K562 (cell line): ENCODE data around the gene ZBTB39. TPM values are rescaled to one million over a fixed set of nuclear protein-coding genes. Genes with fewer than 3 reads are reported as not detected.

Source experiments
- ATF1 ChIP-seq, 2 experiments: fragments of 450-650 bp in 1 of 2; IDR thresholded peaks; 2 replicates each; pipeline ENCODE4 v1.6.1; 2016; ENCODE audit warnings: missing compliant biosample characterization in 1 of 2, missing genetic modification characterization in 1 of 2
- DPF2 ChIP-seq: fragments of 450-650 bp; IDR thresholded peaks from 2 replicates; pipeline ENCODE4 v1.6.1; 2016
- EWSR1 ChIP-seq: fragments of 450-650 bp; IDR thresholded peaks from 2 replicates; pipeline ENCODE4 v1.6.1; 2018; ENCODE audit warnings: borderline replicate concordance, mild to moderate bottlenecking, low read depth, moderate library complexity; ENCODE audit not compliant: partially characterized antibody
- KLF10 ChIP-seq: fragments of 250-450 bp; sonication (Bioruptor Pico); IDR thresholded peaks from 2 replicates; pipeline ENCODE4 v1.6.1; 2021; ENCODE audit warnings: matching md5 sums
- MAFK ChIP-seq: IDR thresholded peaks from 2 replicates; pipeline ENCODE4 v1.6.1; 2011; ENCODE audit warnings: low read length, improper control_type of control experiment
- RCOR1 ChIP-seq, 2 experiments: IDR thresholded peaks; 2 replicates each; pipeline ENCODE4 v1.6.1; 2012; ENCODE audit warnings: low read depth in 2 of 2, low read length in 2 of 2, borderline replicate concordance in 1 of 2, improper control_type of control experiment in 1 of 2
- SPI1 ChIP-seq: IDR thresholded peaks from 2 replicates; pipeline ENCODE4 v1.6.1; 2011; ENCODE audit warnings: low read depth, low read length, control low read depth, borderline replicate concordance
- WHSC1 ChIP-seq: IDR thresholded peaks from one replicate; pipeline ENCODE4 v1.6.1; 2012; ENCODE audit warnings: low read length, control low read depth, inconsistent platforms
- ZNF212 ChIP-seq: fragments of 450-650 bp; formaldehyde crosslinking; IDR thresholded peaks from 2 replicates; pipeline ENCODE4 v1.4.0; 2020; ENCODE audit warnings: mild to moderate bottlenecking
- ZNF444 ChIP-seq: fragments of 250-450 bp; sonication (Bioruptor Pico); IDR thresholded peaks from 2 replicates; pipeline ENCODE4 v1.4.0; 2020; ENCODE audit warnings: mild to moderate bottlenecking, moderate library complexity
- polyA plus RNA-seq, 8 experiments: library from polyadenylated mRNA; depleted of rRNA in 4 of 8; stranded (reverse) in 5 of 8; unstranded in 3 of 8; fragments of >200 nt; fragmentation: Nextera tagmentation in 2 of 8; fragmentation: Illumina TruSeq in 1 of 8; extraction: Ambion mirVana in 2 of 8; extraction: Trizol in 1 of 8; gene quantifications; 2 replicates each; pipeline versions ENCODE4 v1.2.1 to v1.2.3, GENCODE V29; 2011 to 2014; ENCODE audit warnings: inconsistent platforms in 1 of 8, missing spikeins in 1 of 8
- total RNA-seq, 7 experiments: library from RNA; depleted of rRNA in 6 of 7; stranded (reverse); fragments of >200 nt in 6 of 7; fragmentation: Illumina TruSeq in 2 of 7; extraction: Trizol in 2 of 7; gene quantifications; 2 replicates each; pipeline versions ENCODE4 v1.2.1 to v1.2.3, GENCODE V29; 2011 to 2021; ENCODE audit warnings: low replicate concordance in 1 of 7
- TF ChIP-seq, protein P1 (sequence below): fragments of 450-650 bp; IDR thresholded peaks from 2 replicates; pipeline ENCODE4 v1.6.1; 2017; ENCODE audit warnings: antibody characterized with exemption, mild to moderate bottlenecking
- TF ChIP-seq, protein P2 (sequence below): fragments of 450-650 bp; IDR thresholded peaks from 2 replicates; pipeline ENCODE4 v1.6.1; 2018; ENCODE audit not compliant: partially characterized antibody
- TF ChIP-seq, protein P3 (sequence below): fragments of 250-450 bp; sonication (Bioruptor Pico); IDR thresholded peaks from 2 replicates; pipeline ENCODE4 v1.5.0; 2021
- TF ChIP-seq, protein P4 (sequence below): conservative IDR thresholded peaks from 2 replicates; pipeline ENCODE4 v1.6.1; 2011; ENCODE audit warnings: low read depth, mild to moderate bottlenecking, low read length; ENCODE audit not compliant: control insufficient read depth

The ZBTB39 gene
- total and polyA plus RNA-seq, 9 of the 15 experiments (the other 6 are each of a cell fraction or from before 2014, with no cell fraction given), result 3.3 to 13.3 (median 8.6) TPM

DNA sequence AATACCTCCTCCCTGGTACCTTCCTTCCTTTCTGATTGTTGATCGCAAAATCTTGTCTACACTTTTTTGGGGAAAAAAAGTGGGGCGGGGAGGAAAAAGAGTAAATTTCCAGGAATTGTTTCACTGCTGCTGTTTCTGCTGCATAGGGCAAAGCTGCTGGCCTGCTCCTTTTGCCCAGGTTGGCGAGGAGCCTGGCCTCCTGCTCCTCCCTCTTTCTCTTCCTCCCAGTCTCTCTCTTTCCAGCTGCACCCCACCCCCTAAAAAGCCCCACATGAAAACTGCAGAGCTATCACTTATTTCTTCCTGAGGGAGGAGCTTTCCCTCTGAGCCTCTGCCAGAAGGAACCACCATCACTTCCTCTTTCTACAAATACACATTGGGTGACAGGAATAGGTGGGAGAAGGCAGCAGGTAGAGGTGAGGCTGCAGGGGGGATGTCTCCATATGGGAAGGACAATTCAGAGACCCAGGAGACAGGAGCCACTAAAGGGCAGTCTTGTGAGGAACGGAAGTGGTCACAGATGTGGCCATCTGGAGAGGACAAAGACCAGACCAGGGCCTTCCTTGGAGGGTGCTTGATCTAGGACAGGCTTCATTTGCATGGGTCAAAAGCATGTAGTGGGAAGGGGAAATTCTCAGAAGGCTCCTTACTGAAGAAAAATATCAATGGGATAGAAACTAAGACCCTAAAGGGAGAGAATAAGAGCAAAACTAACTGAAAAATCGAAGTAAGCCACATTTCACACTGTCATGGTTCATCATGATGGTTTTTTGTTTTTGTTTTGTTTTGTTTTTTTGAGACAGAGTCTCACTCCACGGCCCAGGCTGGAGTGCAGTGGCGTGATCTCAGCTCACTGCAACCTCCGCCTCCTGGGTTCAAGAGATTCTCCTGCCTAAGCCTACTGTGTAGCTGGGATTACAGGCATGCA lies 14.8 kb downstream of the ZBTB39 start (continued):
- TF ChIP-seq, protein P1, sequence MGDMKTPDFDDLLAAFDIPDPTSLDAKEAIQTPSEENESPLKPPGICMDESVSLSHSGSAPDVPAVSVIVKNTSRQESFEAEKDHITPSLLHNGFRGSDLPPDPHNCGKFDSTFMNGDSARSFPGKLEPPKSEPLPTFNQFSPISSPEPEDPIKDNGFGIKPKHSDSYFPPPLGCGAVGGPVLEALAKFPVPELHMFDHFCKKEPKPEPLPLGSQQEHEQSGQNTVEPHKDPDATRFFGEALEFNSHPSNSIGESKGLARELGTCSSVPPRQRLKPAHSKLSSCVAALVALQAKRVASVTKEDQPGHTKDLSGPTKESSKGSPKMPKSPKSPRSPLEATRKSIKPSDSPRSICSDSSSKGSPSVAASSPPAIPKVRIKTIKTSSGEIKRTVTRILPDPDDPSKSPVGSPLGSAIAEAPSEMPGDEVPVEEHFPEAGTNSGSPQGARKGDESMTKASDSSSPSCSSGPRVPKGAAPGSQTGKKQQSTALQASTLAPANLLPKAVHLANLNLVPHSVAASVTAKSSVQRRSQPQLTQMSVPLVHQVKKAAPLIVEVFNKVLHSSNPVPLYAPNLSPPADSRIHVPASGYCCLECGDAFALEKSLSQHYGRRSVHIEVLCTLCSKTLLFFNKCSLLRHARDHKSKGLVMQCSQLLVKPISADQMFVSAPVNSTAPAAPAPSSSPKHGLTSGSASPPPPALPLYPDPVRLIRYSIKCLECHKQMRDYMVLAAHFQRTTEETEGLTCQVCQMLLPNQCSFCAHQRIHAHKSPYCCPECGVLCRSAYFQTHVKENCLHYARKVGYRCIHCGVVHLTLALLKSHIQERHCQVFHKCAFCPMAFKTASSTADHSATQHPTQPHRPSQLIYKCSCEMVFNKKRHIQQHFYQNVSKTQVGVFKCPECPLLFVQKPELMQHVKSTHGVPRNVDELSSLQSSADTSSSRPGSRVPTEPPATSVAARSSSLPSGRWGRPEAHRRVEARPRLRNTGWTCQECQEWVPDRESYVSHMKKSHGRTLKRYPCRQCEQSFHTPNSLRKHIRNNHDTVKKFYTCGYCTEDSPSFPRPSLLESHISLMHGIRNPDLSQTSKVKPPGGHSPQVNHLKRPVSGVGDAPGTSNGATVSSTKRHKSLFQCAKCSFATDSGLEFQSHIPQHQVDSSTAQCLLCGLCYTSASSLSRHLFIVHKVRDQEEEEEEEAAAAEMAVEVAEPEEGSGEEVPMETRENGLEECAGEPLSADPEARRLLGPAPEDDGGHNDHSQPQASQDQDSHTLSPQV, result peak; percentile 73
- TF ChIP-seq, protein P2, sequence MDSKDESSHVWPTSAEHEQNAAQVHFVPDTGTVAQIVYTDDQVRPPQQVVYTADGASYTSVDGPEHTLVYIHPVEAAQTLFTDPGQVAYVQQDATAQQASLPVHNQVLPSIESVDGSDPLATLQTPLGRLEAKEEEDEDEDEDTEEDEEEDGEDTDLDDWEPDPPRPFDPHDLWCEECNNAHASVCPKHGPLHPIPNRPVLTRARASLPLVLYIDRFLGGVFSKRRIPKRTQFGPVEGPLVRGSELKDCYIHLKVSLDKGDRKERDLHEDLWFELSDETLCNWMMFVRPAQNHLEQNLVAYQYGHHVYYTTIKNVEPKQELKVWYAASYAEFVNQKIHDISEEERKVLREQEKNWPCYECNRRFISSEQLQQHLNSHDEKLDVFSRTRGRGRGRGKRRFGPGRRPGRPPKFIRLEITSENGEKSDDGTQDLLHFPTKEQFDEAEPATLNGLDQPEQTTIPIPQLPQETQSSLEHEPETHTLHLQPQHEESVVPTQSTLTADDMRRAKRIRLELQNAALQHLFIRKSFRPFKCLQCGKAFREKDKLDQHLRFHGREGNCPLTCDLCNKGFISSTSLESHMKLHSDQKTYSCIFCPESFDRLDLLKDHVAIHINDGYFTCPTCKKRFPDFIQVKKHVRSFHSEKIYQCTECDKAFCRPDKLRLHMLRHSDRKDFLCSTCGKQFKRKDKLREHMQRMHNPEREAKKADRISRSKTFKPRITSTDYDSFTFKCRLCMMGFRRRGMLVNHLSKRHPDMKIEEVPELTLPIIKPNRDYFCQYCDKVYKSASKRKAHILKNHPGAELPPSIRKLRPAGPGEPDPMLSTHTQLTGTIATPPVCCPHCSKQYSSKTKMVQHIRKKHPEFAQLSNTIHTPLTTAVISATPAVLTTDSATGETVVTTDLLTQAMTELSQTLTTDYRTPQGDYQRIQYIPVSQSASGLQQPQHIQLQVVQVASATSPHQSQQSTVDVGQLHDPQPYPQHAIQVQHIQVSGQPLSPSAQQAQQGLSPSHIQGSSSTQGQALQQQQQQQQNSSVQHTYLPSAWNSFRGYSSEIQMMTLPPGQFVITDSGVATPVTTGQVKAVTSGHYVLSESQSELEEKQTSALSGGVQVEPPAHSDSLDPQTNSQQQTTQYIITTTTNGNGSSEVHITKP, result peak; percentile 67
- TF ChIP-seq WHSC1 (no peak), ZNF212 (CRISPR knock-in tag) (no peak), DPF2 (peak; percentile 61), EWSR1 (no peak), MAFK (peak; percentile 73), KLF10 (CRISPR knock-in tag) (no peak), SPI1 (peak; percentile 100), ZNF444 (CRISPR knock-in tag) (no peak), RCOR1 (IDR thresholded peaks at IDR 0.05; ENCODE audit: borderline replicate concordance in 1 of 2, low read depth in 2 of 2, low read length in 2 of 2) (no peak), ATF1 (CRISPR knock-in tag; IDR thresholded peaks at IDR 0.05) (no peak), ATF1 (tag; IDR thresholded peaks at IDR 0.05) (peak; percentile 35; the same call in 1 of the 2 replicates)
- TF ChIP-seq, protein P3, sequence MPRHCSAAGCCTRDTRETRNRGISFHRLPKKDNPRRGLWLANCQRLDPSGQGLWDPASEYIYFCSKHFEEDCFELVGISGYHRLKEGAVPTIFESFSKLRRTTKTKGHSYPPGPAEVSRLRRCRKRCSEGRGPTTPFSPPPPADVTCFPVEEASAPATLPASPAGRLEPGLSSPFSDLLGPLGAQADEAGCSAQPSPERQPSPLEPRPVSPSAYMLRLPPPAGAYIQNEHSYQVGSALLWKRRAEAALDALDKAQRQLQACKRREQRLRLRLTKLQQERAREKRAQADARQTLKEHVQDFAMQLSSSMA (CRISPR knock-in tag), result peak; percentile 58; the same call in 1 of the 2 replicates
- TF ChIP-seq, protein P4, sequence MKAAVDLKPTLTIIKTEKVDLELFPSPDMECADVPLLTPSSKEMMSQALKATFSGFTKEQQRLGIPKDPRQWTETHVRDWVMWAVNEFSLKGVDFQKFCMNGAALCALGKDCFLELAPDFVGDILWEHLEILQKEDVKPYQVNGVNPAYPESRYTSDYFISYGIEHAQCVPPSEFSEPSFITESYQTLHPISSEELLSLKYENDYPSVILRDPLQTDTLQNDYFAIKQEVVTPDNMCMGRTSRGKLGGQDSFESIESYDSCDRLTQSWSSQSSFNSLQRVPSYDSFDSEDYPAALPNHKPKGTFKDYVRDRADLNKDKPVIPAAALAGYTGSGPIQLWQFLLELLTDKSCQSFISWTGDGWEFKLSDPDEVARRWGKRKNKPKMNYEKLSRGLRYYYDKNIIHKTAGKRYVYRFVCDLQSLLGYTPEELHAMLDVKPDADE, result no peak
